ENCODE data around the gene MARCHF2.
A peak's percentile ranks its signal among the peaks of the same experiment; 100 is the strongest.

Gene MARCHF2

GRCh38 chr19:8478598-8478997, 65.5 kb downstream of the MARCHF2 start:
- no peak for DNase-seq (ENCODE audit: low spot score)

GRCh38 chr19:8481201-8481600, 68.1 kb downstream of the MARCHF2 start:
- DNase-seq (ENCODE audit: low spot score): no peak

- no peak for DNase-seq (ENCODE audit: low spot score)
Observed at GRCh38 chr19:8481616-8482015, 68.5 kb downstream of the MARCHF2 start.

GRCh38 chr19:8482696-8483095, 69.6 kb downstream of the MARCHF2 start:
- DNase-seq (ENCODE audit: low spot score): no peak

GRCh38 chr19:8483165-8483564, 70.1 kb downstream of the MARCHF2 start:
- no peak for DNase-seq (ENCODE audit: low spot score)

- no peak for DNase-seq (ENCODE audit: low spot score)
Observed at GRCh38 chr19:8484331-8484894, 71.3 kb downstream of the MARCHF2 start.

- no peak for DNase-seq (ENCODE audit: low spot score)
Observed at GRCh38 chr19:8485561-8486371, 72.7 kb downstream of the MARCHF2 start.

- no peak for DNase-seq (ENCODE audit: low spot score)
Observed at GRCh38 chr19:8486661-8487136, 73.6 kb downstream of the MARCHF2 start.

GRCh38 chr19:8487137-8487851, 74.2 kb downstream of the MARCHF2 start:
- peak; percentile 69 for DNase-seq (ENCODE audit: low spot score)

GRCh38 chr19:8488365-8488764, 75.3 kb downstream of the MARCHF2 start:
- DNase-seq (ENCODE audit: low spot score): no peak
